Body of pancreas (tissue), 4 donors: Measurements from ENCODE around the gene CSPG4.
"Not testable (repeated sequence)": the region's sequence is repeated elsewhere in the genome, so short reads cannot be mapped to it uniquely, and the experiment has no call there.

Source experiments
- POLR2A ChIP-seq, 3 donors: fragments of 450-650 bp; IDR thresholded peaks; one replicate each; pipeline ENCODE4 v1.6.1; 2016; ENCODE audit warnings: antibody characterized with exemption in 3 of 3, mild to moderate bottlenecking in 2 of 3
- TF ChIP-seq, protein P1 (sequence below), 7 experiments: fragments of 450-650 bp in 4 of 7; fragments of 200-600 bp in 3 of 7; sonication (generic) in 3 of 7; IDR thresholded peaks; one replicate each; pipeline ENCODE4 v1.5.1; 2016 to 2019; ENCODE audit warnings: antibody characterized with exemption in 7 of 7

DNA sequence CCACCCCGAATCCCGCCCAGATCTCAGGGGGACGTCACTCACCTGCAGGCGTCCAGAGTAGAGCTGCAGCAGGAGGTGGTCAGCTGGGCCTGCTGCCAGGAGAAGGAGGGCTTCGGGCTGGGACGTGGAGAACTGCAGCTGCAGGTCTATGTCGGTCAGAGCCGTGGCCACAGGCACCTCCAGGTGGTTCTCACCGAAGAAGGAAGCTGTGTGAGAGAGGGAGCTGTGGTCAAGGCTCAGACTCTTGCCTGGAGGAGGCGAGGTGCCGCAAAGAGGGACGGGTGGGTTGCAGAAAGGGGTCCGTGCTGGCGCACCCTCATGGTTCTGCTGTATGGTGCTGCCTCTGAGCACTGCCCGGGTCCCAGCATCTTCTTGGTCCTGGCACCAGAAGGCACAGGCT lies 19.6 kb downstream of the CSPG4 start:
- TF ChIP-seq, protein P1, sequence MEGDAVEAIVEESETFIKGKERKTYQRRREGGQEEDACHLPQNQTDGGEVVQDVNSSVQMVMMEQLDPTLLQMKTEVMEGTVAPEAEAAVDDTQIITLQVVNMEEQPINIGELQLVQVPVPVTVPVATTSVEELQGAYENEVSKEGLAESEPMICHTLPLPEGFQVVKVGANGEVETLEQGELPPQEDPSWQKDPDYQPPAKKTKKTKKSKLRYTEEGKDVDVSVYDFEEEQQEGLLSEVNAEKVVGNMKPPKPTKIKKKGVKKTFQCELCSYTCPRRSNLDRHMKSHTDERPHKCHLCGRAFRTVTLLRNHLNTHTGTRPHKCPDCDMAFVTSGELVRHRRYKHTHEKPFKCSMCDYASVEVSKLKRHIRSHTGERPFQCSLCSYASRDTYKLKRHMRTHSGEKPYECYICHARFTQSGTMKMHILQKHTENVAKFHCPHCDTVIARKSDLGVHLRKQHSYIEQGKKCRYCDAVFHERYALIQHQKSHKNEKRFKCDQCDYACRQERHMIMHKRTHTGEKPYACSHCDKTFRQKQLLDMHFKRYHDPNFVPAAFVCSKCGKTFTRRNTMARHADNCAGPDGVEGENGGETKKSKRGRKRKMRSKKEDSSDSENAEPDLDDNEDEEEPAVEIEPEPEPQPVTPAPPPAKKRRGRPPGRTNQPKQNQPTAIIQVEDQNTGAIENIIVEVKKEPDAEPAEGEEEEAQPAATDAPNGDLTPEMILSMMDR (IDR thresholded peaks at IDR 0.05), result not testable (repeated sequence)
- not testable (repeated sequence) for TF ChIP-seq POLR2A (IDR thresholded peaks at IDR 0.05)
